MM.1S (cell line): ENCODE results near the gene HNF4A.

ENCODE experiments used
- EZH2 ChIP-seq: fragments of 300-600 bp; sonication (generic); optimal IDR thresholded peaks from 2 replicates; pipeline ENCODE3; 2017; ENCODE audit warnings: low read depth, mild to moderate bottlenecking, antibody characterized with exemption, low read length, mixed read lengths
- EZH2phosphoT487 ChIP-seq: fragments of 300-600 bp; sonication (generic); IDR thresholded peaks from 2 replicates; pipeline ENCODE4 v1.6.1; 2018; ENCODE audit warnings: antibody characterized with exemption, low read length
- TF ChIP-seq, protein P1 (sequence below): fragments of 300-600 bp; sonication (generic); IDR thresholded peaks from 2 replicates; pipeline ENCODE4 v1.5.1; 2016; ENCODE audit warnings: antibody characterized with exemption, low read length, mixed read lengths

DNA sequence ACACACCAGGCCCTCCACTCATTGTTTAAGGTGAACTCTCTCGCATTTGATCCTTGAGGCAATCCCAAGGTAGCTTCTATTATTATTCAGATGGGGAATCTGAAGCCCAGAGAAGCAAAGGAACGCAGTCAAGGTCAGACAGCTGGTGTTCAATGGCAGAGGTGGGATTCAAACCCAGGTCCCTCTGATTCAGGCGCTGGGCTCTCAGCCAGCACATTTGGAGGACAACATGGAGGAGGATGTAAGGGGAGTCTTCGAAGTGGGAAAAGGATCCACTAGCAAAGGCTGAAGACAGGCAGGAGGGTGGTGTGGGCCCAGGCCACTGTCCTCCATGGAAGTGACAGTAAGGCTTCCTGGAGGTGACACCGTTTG is 106.3 kb downstream of the HNF4A start:
- TF ChIP-seq, protein P1, sequence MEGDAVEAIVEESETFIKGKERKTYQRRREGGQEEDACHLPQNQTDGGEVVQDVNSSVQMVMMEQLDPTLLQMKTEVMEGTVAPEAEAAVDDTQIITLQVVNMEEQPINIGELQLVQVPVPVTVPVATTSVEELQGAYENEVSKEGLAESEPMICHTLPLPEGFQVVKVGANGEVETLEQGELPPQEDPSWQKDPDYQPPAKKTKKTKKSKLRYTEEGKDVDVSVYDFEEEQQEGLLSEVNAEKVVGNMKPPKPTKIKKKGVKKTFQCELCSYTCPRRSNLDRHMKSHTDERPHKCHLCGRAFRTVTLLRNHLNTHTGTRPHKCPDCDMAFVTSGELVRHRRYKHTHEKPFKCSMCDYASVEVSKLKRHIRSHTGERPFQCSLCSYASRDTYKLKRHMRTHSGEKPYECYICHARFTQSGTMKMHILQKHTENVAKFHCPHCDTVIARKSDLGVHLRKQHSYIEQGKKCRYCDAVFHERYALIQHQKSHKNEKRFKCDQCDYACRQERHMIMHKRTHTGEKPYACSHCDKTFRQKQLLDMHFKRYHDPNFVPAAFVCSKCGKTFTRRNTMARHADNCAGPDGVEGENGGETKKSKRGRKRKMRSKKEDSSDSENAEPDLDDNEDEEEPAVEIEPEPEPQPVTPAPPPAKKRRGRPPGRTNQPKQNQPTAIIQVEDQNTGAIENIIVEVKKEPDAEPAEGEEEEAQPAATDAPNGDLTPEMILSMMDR: no peak
- TF ChIP-seq EZH2 (no peak), EZH2phosphoT487 (no peak)
